HG02981 (cell line): ENCODE measurements around the gene CYTIP.

Experiments used
- ATAC-seq: cut with Tn5 transposase; IDR thresholded peaks from one replicate; pipeline ENCODE4 v1.9.1; 2021; ENCODE audit warnings: mild to moderate bottlenecking, moderate library complexity; ENCODE audit not compliant: unreplicated experiment

Gene CYTIP

DNA sequence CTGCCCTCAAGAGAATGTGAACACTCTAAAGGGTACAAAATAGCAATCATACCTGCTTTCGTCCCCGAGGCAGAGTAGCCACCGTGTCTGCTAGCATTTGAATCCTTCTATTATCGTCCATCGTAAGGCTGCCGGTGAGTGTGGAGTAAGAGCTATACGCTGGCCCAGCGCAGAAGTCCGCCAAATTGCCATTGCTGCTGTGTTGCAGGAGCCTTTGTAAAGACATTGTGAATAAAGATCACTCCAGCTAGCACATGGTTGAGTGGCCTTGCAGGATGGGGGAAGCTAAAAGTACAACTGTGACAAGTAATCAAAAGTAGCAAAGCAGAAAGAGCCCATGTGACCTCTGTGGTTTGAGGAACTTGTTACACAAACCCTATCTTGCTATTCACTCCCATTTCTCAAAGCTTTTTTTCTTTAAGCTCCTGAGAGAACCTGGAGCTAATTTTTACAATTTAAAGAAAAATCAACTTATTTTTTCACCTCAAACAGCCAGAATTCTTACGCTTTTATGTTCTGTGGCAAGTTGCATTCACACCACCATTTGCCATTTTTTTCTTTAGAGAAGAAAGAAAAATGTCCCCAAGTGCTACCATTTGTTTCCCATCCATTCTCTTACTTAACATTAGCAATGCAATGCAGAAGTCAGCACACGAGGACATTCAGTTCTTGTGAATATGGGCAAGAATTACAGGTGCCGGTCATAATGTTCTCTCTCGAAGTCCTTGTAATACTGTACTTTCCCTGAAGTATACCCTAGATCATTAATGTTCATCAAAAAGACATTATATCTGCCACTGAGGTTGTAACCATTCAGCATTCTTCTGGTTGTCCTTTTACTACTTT lies at the start of gene CYTIP:
Gene CYTIP, minus strand, starts transcription at position 295 of the 846 bp plus-strand sequence. Its CDS starts 69 bp downstream, at position 226.
- peak; percentile 42 for ATAC-seq

DNA sequence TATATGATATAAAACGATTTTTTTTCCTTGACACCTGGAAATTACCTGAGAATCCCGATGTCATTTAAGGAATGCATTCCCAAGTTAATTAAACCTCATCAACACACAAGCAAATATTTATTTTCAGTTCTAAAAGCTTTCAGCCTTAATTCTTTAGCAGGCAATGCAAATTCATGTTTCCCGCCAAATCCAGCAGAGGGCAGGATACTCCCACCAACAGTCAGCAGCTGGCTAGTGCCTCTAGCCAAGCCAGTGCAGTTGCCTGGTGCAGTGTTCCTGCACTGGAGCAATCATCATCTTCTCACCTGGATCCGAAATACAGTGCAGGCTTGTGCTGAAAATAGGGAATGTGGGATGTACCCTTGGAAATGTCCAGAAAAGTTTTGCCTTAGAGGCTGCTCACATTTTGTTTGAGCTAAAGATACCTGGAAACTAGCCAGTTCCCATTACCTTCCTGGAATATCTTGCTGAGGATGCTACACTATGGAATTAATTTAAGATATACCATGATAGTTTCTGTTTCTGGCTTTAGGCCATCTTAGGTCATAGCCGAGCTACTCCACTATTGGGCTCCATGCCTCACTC lies 48.4 kb upstream of the CYTIP start:
- peak; percentile 96 for ATAC-seq

DNA sequence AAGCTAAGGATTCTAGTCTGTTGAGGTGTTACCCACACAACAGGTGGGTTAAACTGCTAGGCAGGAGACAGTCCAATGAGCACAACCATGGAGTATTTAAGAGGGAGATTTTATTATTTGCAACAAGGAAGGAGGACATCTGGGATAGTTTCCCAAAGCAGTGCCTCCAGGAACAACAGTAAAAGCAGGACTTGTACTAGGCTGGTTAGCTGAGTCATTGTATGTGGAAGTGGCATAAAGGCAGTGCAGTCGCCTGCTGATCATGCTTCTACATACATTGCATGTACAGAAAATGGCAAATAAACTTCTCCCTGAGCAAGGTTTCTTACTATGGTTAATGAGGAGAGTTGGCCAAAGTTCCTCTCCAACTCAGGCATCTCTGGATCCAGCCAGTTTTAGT lies 46.1 kb upstream of the CYTIP start:
- ATAC-seq: no peak

DNA sequence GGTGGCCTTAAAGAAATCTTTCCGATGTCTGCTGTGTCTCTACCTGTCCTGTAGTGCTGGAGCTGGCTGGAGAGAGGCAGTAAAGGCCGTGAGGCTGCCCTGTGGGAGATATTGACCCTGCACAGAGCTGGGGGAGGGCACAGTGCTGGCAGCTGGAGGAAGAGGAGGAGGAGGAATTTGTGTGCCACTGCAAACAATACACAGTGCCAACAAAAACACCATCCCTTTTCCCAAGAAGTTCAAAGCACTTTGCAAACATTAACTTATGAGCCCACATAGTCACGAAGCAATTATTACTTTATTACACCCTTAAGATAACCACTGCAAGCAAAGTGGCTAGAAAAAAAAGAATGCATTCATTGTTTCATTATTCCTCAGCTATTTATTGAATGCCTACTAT lies 45.0 kb upstream of the CYTIP start:
- no peak for ATAC-seq

DNA sequence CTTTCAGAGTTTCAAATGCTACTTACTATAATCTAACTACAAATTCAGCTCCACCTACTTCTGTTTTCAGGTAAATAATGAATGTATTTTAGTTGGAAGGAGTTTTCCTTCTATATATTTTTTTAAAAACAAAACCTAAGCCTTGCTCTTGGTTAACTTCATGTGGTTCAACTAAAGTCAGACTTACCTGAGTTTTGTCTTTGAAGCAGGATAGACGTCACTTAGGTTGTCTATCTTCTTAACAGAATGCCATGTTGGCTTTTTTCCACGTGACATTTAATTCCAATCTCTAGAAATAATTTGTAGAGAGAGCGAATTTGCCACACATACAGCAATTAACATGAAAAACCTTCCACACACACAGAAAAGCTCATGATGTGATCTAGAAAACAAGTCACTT lies 43.9 kb upstream of the CYTIP start:
- ATAC-seq: no peak

DNA sequence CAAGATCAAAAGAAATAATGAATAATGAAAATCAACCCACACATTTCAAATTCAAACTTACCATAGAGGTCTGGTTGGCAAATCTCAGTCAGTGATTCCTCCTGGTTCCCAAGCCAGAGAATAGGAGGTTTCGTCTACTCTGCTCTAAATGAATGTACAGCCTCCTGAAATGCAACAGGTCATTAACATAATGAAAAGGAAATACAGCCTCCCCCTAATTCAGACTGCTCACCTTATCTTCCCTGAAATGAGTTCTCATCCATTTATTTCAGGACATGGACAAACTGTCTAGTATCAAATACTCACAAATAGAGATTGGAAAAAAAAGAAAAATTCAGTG lies 43.4 kb upstream of the CYTIP start:
- no peak for ATAC-seq

DNA sequence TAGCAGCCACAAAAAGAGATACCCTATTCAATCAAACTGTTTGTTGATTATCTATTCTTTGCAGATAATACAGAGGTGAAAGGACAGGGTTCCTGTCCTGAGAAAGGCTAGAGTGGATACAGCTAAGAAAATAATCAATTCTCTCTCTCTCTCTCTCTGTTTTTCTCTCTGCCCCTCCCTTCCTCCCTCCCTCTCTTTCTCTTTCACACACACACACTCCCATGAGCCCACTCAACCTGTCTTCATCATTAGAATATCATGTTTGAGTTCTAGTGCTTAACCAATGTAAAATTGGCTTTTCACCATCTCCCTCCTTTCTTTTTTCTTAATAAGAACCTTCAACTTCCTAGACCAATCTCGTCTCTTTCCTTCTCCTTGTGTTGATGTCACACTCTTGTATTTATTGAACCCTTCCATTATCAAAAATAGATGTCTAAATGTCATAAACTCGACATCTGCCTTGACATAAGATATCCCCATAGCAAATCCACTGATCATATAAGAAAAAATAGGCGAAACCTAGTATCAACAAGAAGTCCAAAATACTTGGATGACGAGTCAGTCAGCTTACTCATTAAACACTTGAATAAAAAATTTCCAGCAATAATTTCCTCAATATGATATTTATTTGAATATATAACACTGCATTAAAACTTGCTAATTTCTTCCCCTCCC lies 42.8 kb upstream of the CYTIP start:
- ATAC-seq: no peak

DNA sequence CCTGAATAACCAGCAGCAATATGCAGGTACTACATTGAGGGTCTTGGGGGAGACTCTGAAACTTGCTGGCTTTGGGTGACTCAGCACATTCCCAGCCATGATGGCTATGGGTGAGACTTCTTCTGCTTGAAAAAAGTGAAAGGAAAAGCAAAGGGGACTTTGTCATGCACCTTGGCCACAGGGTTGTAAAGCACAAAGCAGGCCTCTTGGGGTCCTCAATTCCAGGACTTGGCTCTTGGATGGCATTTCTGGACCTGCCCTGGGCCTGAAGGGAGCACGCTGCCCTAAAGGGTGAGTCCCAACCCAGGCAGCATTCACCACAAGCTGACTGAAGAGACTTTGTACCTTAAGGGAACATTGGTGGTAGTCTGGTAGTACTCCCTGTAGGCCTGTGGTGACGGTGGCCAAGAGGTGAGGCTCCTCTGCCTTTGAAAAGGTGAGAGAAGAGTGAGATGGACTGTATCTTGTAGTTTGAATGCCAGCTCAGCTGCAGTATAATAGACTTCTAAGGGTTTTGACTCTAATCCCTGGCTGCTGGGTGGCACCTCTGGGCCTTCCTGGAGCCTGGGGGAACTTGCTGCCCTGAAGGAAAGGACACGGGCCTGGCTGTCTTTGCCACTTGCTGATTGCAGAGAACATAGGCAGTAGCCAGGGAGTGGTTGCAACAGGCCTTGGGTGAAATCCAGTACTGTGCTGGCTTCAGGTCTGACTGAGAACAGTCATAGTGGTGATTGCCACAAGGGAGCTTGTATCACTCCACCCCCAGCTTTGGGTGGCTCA lies 36.5 kb upstream of the CYTIP start:
- peak; percentile 62 for ATAC-seq

DNA sequence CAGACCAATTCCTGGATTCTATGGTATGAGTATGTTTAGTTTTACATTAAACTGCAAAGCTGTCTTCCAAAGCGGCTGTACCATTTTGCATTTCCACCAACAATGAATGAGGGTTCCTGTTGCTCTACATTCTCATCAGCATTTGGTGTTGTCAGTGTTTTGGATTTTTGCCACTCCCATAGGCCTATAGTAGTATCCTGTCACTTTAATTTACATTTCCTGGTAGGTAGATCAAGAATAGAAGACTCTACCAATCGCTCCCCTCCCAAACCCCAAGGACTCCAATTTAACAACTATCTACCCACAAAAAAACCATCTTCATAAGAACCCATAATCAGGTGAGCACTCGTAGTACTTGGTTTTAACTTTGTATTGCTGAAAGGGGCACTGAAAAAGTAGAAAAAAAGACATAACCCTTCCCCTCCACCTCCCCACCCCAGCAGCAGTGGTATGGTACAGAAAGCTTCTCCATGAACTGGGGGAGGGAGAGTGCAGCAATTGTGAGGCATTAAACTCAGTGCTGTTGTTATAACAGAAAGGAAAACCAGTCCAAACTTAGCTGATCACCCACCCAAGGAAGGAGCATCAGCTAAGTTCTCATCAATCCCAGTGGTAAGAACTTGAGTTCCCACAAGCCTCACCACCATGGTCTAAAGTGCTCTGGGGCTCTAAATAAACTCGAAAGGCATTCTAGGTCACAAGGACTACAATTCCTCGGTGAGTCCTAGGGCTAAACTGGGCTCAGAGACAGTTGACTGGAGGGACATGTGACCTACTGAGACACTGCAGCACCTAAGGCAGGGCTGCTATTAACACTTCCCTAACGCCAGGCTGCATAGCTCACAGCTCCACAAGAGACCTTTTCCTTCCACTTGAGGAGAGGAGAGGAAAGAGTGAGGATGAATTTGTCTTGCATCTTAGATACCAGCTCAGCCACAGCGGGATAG lies 35.5 kb upstream of the CYTIP start:
- no peak for ATAC-seq

DNA sequence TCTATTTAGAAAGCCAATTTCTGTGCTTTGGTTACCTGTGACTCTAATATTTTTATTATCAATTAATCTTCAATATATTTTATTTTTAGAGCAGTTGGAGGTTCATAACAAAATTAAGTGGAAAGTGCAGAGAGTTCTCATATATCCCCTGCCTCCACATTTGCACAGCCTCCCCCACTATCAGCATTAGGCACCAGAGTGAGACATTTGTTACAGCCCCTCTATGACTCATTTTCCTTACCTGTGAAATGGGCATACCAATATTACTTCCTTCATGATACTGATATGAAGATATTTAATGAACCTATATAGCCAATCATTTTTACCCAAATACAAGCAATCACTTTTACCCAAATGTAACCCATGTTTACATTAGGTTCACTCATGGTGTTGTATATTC lies 34.0 kb upstream of the CYTIP start:
- no peak for ATAC-seq

DNA sequence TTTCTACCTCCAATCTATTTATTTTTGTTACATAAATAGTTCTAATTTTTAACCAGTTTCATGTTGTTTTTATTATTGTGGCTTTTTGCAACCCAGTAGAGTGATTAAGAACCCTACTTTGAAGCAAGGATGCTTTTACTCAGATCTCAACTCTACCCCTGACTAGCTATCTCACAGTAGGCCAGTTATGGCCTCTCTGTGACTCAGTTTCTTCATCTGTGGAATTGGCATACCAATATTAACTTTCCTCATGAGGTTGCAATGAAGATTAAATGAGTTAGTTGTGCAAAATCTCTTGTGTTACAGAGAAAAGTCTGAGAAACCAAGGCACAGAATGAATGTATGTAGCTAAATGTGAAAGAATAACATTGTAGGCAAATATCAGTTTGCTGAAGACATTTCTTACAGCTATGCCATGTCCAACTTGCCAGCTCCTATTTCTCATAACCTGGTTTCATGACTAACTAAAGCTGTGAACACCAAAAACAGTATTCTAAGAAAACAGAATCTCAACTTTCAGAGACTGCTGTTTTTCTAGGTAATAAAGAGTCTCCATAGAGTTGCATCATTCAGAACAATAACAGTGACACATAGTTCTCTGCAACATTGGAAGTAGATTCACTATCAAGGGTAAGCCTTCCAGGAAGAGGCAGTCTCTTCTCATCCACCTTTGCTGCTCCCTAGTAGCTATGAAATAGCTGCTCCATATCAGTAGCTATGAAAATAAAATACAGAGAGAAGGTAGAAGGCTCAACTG lies 33.2 kb upstream of the CYTIP start:
- ATAC-seq: no peak

DNA sequence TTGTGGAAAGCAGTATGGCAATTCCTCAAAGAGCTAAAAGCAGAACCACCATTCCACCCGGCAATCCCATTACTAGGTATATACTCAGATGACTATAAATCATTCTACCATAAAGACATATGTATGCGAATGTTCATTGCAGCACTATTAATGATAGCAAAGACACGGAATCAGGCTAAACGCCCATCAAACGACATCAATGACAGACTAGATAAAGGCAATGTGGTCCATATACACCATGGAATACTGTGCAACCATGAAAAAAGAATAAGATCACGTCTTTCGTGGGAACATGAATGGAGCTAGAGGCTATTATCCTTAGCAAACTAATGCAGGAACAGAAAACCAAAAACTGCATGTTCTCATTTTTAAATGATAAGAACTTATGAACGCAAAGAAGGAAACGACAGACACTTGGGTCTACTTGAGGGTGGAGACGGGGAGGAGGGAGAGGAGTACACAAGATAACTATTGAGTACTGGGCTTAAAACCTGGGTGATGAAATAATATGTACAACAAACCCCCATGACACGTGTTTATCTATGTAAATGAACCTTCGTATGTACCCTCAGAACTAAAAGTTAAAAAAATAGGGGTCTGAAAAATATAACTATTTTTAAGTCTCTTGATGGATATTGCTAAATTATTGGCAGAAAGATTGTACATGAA lies 32.0 kb upstream of the CYTIP start:
- ATAC-seq: no peak

DNA sequence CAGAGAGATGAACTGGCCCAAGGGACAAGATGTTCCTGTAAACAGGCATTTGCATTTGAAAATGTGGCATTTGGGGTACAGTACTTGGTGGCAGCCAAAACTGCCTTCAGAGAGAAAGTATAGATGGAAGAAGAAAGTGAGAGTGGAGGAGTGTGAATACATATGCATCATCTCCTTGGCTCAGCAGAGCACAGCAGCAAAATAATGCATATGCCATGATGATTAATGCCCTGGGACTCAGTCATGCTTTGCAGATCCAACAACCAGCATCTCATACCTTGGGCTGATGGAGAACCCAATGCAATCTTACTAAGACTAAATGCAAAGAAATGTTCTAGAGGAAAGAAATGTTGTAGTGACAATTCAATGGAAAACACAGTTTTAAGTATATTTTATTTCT lies 29.7 kb upstream of the CYTIP start:
- no peak for ATAC-seq

DNA sequence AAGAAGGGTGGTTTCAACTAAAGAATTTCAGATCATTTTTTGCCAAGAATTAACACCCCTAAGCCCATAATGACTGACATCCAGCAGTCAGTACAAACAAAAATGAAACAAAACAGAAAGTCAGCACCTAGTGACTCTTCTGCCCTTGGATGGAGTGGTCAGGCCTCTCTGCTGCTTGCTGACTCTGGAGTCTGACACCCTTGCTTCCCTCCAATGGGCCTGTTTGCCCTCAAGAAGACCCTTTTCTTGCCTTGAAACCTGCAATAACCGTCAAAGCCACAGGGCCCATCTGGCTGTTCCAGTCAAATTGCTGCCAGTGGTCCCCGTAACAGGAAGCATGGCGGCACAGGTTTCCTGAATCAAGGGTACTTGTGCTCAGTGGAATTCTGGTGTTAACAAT lies 27.2 kb upstream of the CYTIP start:
- peak; percentile 29 for ATAC-seq

DNA sequence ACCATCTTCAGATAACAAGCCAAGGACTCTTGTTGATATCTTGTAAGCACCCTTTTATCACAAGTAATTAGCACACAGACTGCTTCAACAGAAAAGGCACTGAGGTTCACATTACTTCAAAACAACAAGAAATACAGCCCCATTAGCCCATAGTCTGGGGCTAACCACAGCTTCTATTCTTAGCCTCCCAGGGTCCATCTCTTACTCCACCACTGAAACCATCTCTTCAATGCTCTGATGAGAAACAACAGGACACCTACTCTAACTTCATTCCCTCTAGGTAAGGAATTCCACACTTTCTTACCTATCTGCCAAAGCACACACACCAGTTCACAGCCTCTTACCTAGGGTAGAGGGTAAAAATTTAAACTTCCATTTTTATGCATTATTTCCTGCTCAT lies 26.4 kb upstream of the CYTIP start:
- peak; percentile 47 for ATAC-seq

DNA sequence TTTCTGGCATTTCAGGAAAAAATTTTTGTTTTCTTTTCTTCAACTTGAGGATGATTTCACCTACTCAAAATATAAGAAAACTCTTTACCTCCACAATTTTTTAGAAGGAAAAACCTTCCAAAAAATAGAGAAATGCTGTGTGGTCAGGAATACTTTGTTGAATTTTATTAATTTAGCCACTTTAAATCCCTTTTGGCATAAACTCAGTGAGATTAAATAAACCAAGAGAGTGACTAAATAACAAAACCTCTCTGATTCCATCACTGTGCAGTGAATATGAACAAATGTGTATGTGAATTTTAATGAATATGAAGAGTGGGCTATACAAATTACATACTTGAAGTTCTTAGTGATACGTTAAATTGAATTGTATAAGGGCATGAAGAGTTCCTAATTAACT lies 25.8 kb upstream of the CYTIP start:
- ATAC-seq: no peak

DNA sequence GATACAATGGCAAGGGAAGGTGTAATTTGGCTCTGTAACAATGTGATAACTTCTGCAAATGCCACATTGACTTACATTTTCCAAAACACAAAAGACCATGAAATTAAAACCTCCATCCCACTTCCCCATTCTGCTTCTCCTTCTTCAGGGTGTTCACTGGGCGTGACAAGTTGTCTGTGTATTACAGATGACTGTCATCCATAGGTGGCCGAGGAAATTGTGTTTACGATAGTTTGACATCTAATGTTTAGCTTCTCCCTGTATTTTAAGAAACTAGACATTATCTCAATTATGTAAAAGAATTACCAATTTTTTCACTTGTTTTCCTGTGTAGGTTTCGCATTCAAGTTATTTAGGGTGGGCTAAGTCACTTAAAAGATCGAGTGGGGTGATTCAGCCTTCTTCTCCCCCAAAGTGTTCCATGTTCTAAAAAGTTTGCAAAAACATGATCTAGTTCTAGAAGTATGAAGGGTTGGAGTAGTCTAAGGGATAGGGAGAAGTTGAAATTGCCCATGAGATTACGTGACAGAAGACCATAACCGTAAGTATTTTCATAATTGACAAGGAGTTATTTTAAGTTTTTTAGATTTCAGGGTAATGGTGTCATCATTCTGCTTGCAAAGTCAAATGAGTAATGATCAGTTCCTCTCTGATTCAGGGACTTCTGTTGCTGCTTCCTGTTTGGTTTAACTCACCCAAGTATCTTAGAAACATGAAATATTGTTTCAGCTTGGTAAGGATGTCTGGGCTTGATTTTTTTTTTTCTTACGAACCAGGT lies 25.2 kb upstream of the CYTIP start:
- peak; percentile 68 for ATAC-seq

DNA sequence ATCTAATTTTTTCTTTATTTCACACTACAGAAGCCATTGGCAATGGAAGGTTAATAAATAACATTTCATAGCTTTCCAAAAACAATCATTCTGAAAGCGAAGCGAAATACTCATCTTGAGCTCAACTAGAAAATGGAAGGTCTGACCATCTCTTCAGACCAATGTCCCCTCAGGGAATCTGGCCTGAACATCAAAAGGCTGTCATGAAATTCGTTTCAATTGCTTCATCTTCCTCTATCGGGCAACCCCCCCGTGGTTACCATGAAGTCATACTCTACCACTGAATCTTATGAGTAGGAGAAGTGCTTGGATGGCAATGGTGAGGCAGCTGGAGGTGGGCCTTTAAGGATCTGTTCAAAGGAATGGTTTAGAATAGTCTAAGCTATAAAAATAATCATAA lies 22.9 kb upstream of the CYTIP start:
- ATAC-seq: peak; percentile 29
